ENCODE results near the gene HSPD1.

HSPD1 gene

GRCh38 chr2:197437380-197437779, 62.3 kb downstream of the HSPD1 start:
- TF ChIP-seq TAF1 (IDR thresholded peaks at IDR 0.05; ENCODE audit: low read depth) = no peak

Measured in Ishikawa (cell line).